ENCODE data around the gene SRGAP1.

SRGAP1 gene

GRCh38 chr12:64142382-64142781, 297.9 kb downstream of the SRGAP1 start:
- TF ChIP-seq CTCF (IDR thresholded peaks at IDR 0.05; ENCODE audit: low read depth, low read length, missing control alignments): no peak
- DNase-seq (ENCODE audit: low read depth): no peak
- no peak overlapping the region for H3K4me3 ChIP-seq (ENCODE audit: low read depth, low read length)

- TF ChIP-seq CTCF (IDR thresholded peaks at IDR 0.05; ENCODE audit: low read depth, low read length, missing control alignments): no peak
- no peak for DNase-seq (ENCODE audit: low read depth)
- H3K4me3 ChIP-seq (ENCODE audit: low read depth, low read length): no peak overlapping the region
These were observed 298.3 kb downstream of the SRGAP1 start for GRCh38 chr12:64142784-64143183.

- DNase-seq (ENCODE audit: low read depth): no peak
- H3K4me3 ChIP-seq (ENCODE audit: low read depth, low read length): no peak overlapping the region
- no peak for TF ChIP-seq CTCF (IDR thresholded peaks at IDR 0.05; ENCODE audit: low read depth, low read length, missing control alignments)
These were observed 300.7 kb downstream of the SRGAP1 start for GRCh38 chr12:64145226-64145625.

- no peak for TF ChIP-seq CTCF (IDR thresholded peaks at IDR 0.05; ENCODE audit: low read depth, low read length, missing control alignments)
- DNase-seq (ENCODE audit: low read depth): no peak
- H3K4me3 ChIP-seq (ENCODE audit: low read depth, low read length): no peak overlapping the region
These were observed 302.6 kb downstream of the SRGAP1 start for GRCh38 chr12:64147011-64147631.

GRCh38 chr12:64147875-64148274, 303.4 kb downstream of the SRGAP1 start:
- no peak overlapping the region for H3K4me3 ChIP-seq (ENCODE audit: low read depth, low read length)
- no peak for TF ChIP-seq CTCF (IDR thresholded peaks at IDR 0.05; ENCODE audit: low read depth, low read length, missing control alignments)
- DNase-seq (ENCODE audit: low read depth): no peak

- TF ChIP-seq CTCF (IDR thresholded peaks at IDR 0.05; ENCODE audit: low read depth, low read length, missing control alignments): no peak
- no peak overlapping the region for H3K4me3 ChIP-seq (ENCODE audit: low read depth, low read length)
- DNase-seq (ENCODE audit: low read depth): no peak
These were observed 310.2 kb downstream of the SRGAP1 start for GRCh38 chr12:64154677-64155076.

- H3K4me3 ChIP-seq (ENCODE audit: low read depth, low read length): no peak overlapping the region
- DNase-seq (ENCODE audit: low read depth): no peak
- no peak for TF ChIP-seq CTCF (IDR thresholded peaks at IDR 0.05; ENCODE audit: low read depth, low read length, missing control alignments)
These were observed 312.6 kb downstream of the SRGAP1 start for GRCh38 chr12:64157110-64157509.
